OCI-LY1 (cell line): ENCODE results near the gene RXYLT1.

Experiments used
- H2AFZ ChIP-seq: fragments of 200-600 bp; sonication (generic), shearing (Covaris generic); 2 replicates; pipeline ENCODE4 v1.6.0; 2014; ENCODE audit warnings: antibody characterized with exemption, mild to moderate bottlenecking, low read length
- H3F3A ChIP-seq: fragments of 200-600 bp; sonication (generic), shearing (Covaris generic); 2 replicates; pipeline ENCODE4 v1.6.0; 2014; ENCODE audit warnings: mild to moderate bottlenecking, antibody characterized with exemption, low read length, moderate library complexity; ENCODE audit not compliant: insufficient read depth
- H3K27ac ChIP-seq: fragments of 200-600 bp; sonication (generic); 2 replicates; pipeline ENCODE4 v1.5.1; 2014; ENCODE audit warnings: low read length, mixed run types, mild to moderate bottlenecking, low read depth; ENCODE audit not compliant: poor library complexity, severe bottlenecking
- H3K27me3 ChIP-seq: fragments of 200-600 bp; sonication (generic); 2 replicates; pipeline ENCODE4 v1.6.0; 2014; ENCODE audit warnings: antibody characterized with exemption, mild to moderate bottlenecking, low read length, moderate library complexity; ENCODE audit not compliant: insufficient read depth
- H3K36me3 ChIP-seq: fragments of 200-600 bp; sonication (generic); 2 replicates; pipeline ENCODE4 v1.6.1; 2014; ENCODE audit warnings: mild to moderate bottlenecking, antibody characterized with exemption, low read length, moderate library complexity, mixed read lengths; ENCODE audit not compliant: insufficient read depth
- H3K4me1 ChIP-seq: fragments of 200-600 bp; sonication (generic); 2 replicates; pipeline ENCODE4 v1.5.1; 2014; ENCODE audit warnings: mild to moderate bottlenecking, low read length, moderate library complexity; ENCODE audit not compliant: insufficient read depth, severe bottlenecking
- H3K4me2 ChIP-seq: fragments of 200-600 bp; sonication (generic), shearing (Covaris generic); 2 replicates; pipeline ENCODE4 v1.6.1; 2014; ENCODE audit warnings: low read length
- H3K4me3 ChIP-seq: fragments of 200-600 bp; sonication (generic); 2 replicates; pipeline ENCODE4 v1.5.1; 2014; ENCODE audit warnings: low read length, low read depth, mild to moderate bottlenecking, mixed read lengths; ENCODE audit not compliant: poor library complexity, severe bottlenecking
- H3K79me2 ChIP-seq: fragments of 200-600 bp; shearing (Covaris generic); 2 replicates; pipeline ENCODE4 v1.6.1; 2016; ENCODE audit warnings: mixed run types, low read length, mixed read lengths; ENCODE audit not compliant: insufficient read depth
- H3K9ac ChIP-seq: fragments of 200-600 bp; sonication (generic), shearing (Covaris generic); 2 replicates; pipeline ENCODE4 v1.6.1; 2014; ENCODE audit warnings: mild to moderate bottlenecking, low read length, mixed read lengths
- H3K9me2 ChIP-seq: fragments of 200-600 bp; sonication (generic), shearing (Covaris generic); 2 replicates; pipeline ENCODE4 v1.6.1; 2014; ENCODE audit warnings: low read depth, mild to moderate bottlenecking, low read length, mixed read lengths
- H3K9me3 ChIP-seq: fragments of 200-600 bp; shearing (Covaris generic); 2 replicates; pipeline ENCODE4 v1.6.1; 2014; ENCODE audit warnings: low read length, mixed read lengths
- H4K20me1 ChIP-seq: fragments of 200-600 bp; sonication (generic), shearing (Covaris generic); 2 replicates; pipeline ENCODE4 v1.6.0; 2016; ENCODE audit warnings: mild to moderate bottlenecking, low read length; ENCODE audit not compliant: insufficient read depth
- EZH2 ChIP-seq: fragments of 200-600 bp; sonication (generic), shearing (Covaris generic); IDR thresholded peaks from 2 replicates; pipeline ENCODE4 v1.8.0; 2017; ENCODE audit warnings: borderline replicate concordance, mixed run types, mild to moderate bottlenecking, antibody characterized with exemption, low read length, moderate library complexity, mixed read lengths
- TF ChIP-seq, protein P1 (sequence below): fragments of 200-600 bp; sonication (generic), shearing (Covaris generic); IDR thresholded peaks from 2 replicates; pipeline ENCODE4 v1.5.1; 2017; ENCODE audit warnings: mild to moderate bottlenecking, antibody characterized with exemption, low read length, moderate library complexity, mixed read lengths

The RXYLT1 gene

DNA sequence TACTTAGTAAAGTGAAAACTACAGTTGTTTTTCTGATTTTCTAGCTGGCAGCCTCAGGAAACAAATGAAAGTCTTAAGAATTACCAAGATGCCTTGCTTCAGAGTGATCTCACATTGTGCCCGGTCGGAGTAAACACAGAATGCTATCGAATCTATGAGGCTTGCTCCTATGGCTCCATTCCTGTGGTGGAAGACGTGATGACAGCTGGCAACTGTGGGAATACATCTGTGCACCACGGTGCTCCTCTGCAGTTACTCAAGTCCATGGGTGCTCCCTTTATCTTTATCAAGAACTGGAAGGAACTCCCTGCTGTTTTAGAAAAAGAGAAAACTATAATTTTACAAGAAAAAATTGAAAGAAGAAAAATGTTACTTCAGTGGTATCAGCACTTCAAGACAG lies 28.9 kb downstream of the RXYLT1 start:
- Histone ChIP-seq H3K36me3 (peaks cover 28% of the 10 kb centered on the region), H3F3A (no peaks in the 10 kb centered on the region), H3K4me1 (no peaks in the 10 kb centered on the region), H3K9me2 (no peaks in the 10 kb centered on the region), H2AFZ (no peak overlapping the region), H3K4me3 (no peak overlapping the region), H4K20me1 (no peaks in the 10 kb centered on the region), H3K4me2 (no peak overlapping the region), H3K27me3 (no peaks in the 10 kb centered on the region), H3K9me3 (no peaks in the 10 kb centered on the region), H3K9ac (no peak overlapping the region), H3K79me2 (no peaks in the 10 kb centered on the region), H3K27ac (no peak overlapping the region)
- no peak for TF ChIP-seq EZH2
- TF ChIP-seq, protein P1, sequence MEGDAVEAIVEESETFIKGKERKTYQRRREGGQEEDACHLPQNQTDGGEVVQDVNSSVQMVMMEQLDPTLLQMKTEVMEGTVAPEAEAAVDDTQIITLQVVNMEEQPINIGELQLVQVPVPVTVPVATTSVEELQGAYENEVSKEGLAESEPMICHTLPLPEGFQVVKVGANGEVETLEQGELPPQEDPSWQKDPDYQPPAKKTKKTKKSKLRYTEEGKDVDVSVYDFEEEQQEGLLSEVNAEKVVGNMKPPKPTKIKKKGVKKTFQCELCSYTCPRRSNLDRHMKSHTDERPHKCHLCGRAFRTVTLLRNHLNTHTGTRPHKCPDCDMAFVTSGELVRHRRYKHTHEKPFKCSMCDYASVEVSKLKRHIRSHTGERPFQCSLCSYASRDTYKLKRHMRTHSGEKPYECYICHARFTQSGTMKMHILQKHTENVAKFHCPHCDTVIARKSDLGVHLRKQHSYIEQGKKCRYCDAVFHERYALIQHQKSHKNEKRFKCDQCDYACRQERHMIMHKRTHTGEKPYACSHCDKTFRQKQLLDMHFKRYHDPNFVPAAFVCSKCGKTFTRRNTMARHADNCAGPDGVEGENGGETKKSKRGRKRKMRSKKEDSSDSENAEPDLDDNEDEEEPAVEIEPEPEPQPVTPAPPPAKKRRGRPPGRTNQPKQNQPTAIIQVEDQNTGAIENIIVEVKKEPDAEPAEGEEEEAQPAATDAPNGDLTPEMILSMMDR = no peak

DNA sequence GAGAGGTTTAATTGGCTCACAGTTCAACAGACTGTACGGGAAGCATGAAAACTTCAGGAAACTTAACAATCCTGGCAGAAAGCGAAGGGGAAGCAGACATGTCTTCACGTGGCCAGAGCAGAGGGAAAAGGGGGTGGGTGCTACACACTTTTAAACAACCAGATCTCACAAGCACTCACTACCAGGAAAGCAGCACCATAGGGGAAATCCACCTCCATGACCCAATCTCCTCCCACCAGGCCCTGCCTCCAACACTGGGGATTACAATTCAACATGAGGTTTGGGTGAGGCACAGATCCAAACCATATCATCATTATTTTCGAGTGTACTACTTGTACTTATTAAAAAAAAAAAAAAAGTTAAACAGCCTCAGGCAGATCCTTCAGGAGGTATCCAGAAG lies 29.9 kb downstream of the RXYLT1 start:
- TF ChIP-seq, protein P1 = no peak
- TF ChIP-seq EZH2 = no peak
- Histone ChIP-seq H3F3A (no peaks in the 10 kb centered on the region), H3K4me3 (no peak overlapping the region), H2AFZ (no peak overlapping the region), H3K9ac (no peak overlapping the region), H3K9me2 (no peaks in the 10 kb centered on the region), H4K20me1 (no peaks in the 10 kb centered on the region), H3K9me3 (no peaks in the 10 kb centered on the region), H3K36me3 (peaks cover 28% of the 10 kb centered on the region), H3K27me3 (no peaks in the 10 kb centered on the region), H3K4me1 (peaks cover 6% of the 10 kb centered on the region), H3K79me2 (no peaks in the 10 kb centered on the region), H3K27ac (no peak overlapping the region), H3K4me2 (no peak overlapping the region)

GRCh38 chr12:63811334-63811733 lies 31.6 kb downstream of the RXYLT1 start:
- no peak overlapping the region for H3K27ac ChIP-seq
- TF ChIP-seq, protein P1 = no peak
- no peak for TF ChIP-seq EZH2

More at GRCh38 chr12:63811334-63811733, 31.6 kb downstream of the RXYLT1 start:
- Histone ChIP-seq H3F3A (no peaks in the 10 kb centered on the region), H3K4me1 (peaks cover 12% of the 10 kb centered on the region), H3K36me3 (peaks cover 19% of the 10 kb centered on the region), H3K27me3 (no peaks in the 10 kb centered on the region), H3K79me2 (no peaks in the 10 kb centered on the region), H3K4me3 (no peak overlapping the region), H3K9me3 (no peaks in the 10 kb centered on the region), H3K9ac (no peak overlapping the region), H4K20me1 (no peaks in the 10 kb centered on the region), H3K4me2 (no peak overlapping the region), H3K9me2 (no peaks in the 10 kb centered on the region), H2AFZ (no peak overlapping the region)
